ENCODE results near the gene MAGI1.

- TF ChIP-seq CTCF (IDR thresholded peaks at IDR 0.05) (no peak), POLR2AphosphoS5 (IDR thresholded peaks at IDR 0.05; ENCODE audit: insufficient read depth in 1 of 2, low read depth in 1 of 2) (no peak), POLR2A (IDR thresholded peaks at IDR 0.05) (no peak)
Observed at GRCh38 chr3:65914740-65915367, 123.9 kb downstream of the MAGI1 start.

All from vagina (tissue), 2 donors.